DND-41 (cell line): ENCODE measurements around the gene NONO.
A peak's percentile ranks its signal among the peaks of the same experiment; 100 is the strongest.

ENCODE experiments used
- ATAC-seq: fragments of 200-7000 bp; cut with Tn5 transposase; 3 replicates; pipeline ENCODE4 v1.9.1; 2021; ENCODE audit warnings: low read depth; ENCODE audit not compliant: insufficient read depth
- DNase-seq: peaks from one replicate; pipeline ENCODE4 v3.0.0-alpha.2; 2020
- H2AFZ ChIP-seq: 2 replicates; pipeline ENCODE4 v1.6.0; 2012; ENCODE audit warnings: low read depth, low read length
- H3K27ac ChIP-seq: 2 replicates; pipeline ENCODE4 v1.5.1; 2012; ENCODE audit warnings: low read length, inconsistent platforms
- H3K27me3 ChIP-seq: fragments of 200-600 bp; sonication (generic); 2 replicates; pipeline ENCODE4 v1.6.0; 2012; ENCODE audit warnings: low read length, mild to moderate bottlenecking, inconsistent platforms; ENCODE audit not compliant: insufficient read depth, poor library complexity
- H3K36me3 ChIP-seq: 2 replicates; pipeline ENCODE4 v1.5.1; 2012; ENCODE audit warnings: low read length, inconsistent platforms; ENCODE audit not compliant: insufficient read depth
- H3K4me1 ChIP-seq: 2 replicates; pipeline ENCODE4 v1.5.1; 2012; ENCODE audit warnings: mild to moderate bottlenecking, low read length; ENCODE audit not compliant: insufficient read depth
- H3K4me2 ChIP-seq: 2 replicates; pipeline ENCODE4 v1.6.0; 2012; ENCODE audit warnings: mild to moderate bottlenecking, moderate library complexity, low read length, inconsistent platforms; ENCODE audit not compliant: insufficient read depth
- H3K4me3 ChIP-seq, 2 experiments: fragments of 200-600 bp in 1 of 2; shearing (Covaris generic) in 1 of 2; 2 replicates each; pipeline ENCODE4 v1.5.1; 2012 to 2016; ENCODE audit warnings: inconsistent platforms in 2 of 2, low read length in 2 of 2, mild to moderate bottlenecking in 2 of 2, low read depth in 1 of 2, moderate library complexity in 1 of 2
- H3K79me2 ChIP-seq: 2 replicates; pipeline ENCODE4 v1.6.0; 2012; ENCODE audit warnings: low read length, inconsistent platforms; ENCODE audit not compliant: insufficient read depth
- H3K9ac ChIP-seq: 2 replicates; pipeline ENCODE4 v1.6.0; 2012; ENCODE audit warnings: low read depth, mild to moderate bottlenecking, inconsistent platforms, low read length, moderate library complexity
- H3K9me3 ChIP-seq: 2 replicates; pipeline ENCODE4 v1.5.1; 2012; ENCODE audit warnings: low read length, moderate library complexity, mild to moderate bottlenecking, inconsistent platforms; ENCODE audit not compliant: insufficient read depth, severe bottlenecking
- H4K20me1 ChIP-seq: 2 replicates; pipeline ENCODE4 v1.6.0; 2012; ENCODE audit warnings: low read length; ENCODE audit not compliant: insufficient read depth
- CTCF ChIP-seq: IDR thresholded peaks from 2 replicates; pipeline ENCODE4 v1.5.1; 2012; ENCODE audit warnings: borderline replicate concordance, low read length, moderate library complexity, mild to moderate bottlenecking; ENCODE audit not compliant: poor library complexity, severe bottlenecking; ENCODE audit errors: extremely low read depth
- EZH2 ChIP-seq: IDR thresholded peaks from 3 replicates; pipeline ENCODE4 v1.6.1; 2012; ENCODE audit warnings: borderline replicate concordance, low read depth, mild to moderate bottlenecking, moderate library complexity, low read length, inconsistent platforms; ENCODE audit not compliant: severe bottlenecking

Gene NONO

DNA sequence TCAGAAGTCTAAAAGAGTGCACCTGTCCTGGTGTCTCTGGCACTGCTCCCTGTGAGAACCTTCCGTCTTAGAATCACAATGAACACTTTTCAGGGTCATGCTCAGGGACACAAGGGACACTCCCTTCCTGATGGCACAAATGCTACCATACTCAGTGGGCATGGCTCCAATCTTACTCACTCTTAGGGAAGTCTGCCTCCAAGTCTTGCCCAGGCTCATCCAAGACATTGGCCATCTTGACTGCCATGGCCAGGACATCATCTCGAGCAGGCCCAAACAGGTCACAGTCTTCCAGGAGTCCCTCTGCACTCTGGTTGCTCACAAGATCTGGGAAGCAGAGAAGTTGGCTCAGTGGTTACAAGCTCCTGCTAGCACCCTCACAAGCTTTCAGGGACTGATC, 38.3 kb upstream of the NONO start:
- DNase-seq (no peak), ATAC-seq (no peak)
- no peak for TF ChIP-seq EZH2
- no peak for TF ChIP-seq CTCF
- H3K36me3 ChIP-seq, result peaks cover 92% of the 10 kb centered on the region
- no peak overlapping the region for H3K9ac ChIP-seq
- no peaks in the 10 kb centered on the region for H3K4me1 ChIP-seq
- H3K4me2 ChIP-seq, result no peak overlapping the region
- peaks cover 7% of the 10 kb centered on the region; the same call in 1 of the 2 replicates for H4K20me1 ChIP-seq
- no peaks in the 10 kb centered on the region for H3K27me3 ChIP-seq
- H3K9me3 ChIP-seq, result no peaks in the 10 kb centered on the region
- peaks cover under 1% of the 10 kb centered on the region; the same call in 1 of the 2 replicates for H3K79me2 ChIP-seq
- no peak overlapping the region for H3K27ac ChIP-seq
- H2AFZ ChIP-seq, result no peak overlapping the region
- H3K4me3 ChIP-seq, result no peak overlapping the region

DNA sequence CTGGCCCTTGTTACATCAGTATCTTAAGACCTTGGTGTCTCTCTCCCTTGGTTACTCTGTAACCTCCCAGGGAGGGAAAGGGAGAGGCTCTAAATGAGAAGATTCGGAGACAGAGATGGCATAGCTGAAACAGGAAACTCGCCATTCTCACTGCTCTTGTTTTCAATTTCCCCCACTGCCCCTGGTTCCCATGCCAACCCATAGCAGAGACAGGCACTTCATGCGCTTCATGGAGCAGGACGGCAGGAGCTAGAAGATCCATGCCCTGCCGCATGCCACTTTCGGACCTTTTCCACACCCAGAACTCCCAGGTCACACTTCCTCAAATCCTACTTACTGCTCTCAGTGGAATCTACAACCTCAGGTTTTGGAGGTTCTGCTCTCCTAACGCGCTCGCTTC, 32.6 kb upstream of the NONO start:
- Histone ChIP-seq H3K27me3 (no peaks in the 10 kb centered on the region), H2AFZ (no peak overlapping the region), H3K36me3 (peaks cover 54% of the 10 kb centered on the region), H3K9ac (no peak overlapping the region), H3K4me1 (peaks cover 26% of the 10 kb centered on the region), H3K27ac (no peak overlapping the region), H3K4me2 (no peak overlapping the region), H3K79me2 (peaks cover 36% of the 10 kb centered on the region), H4K20me1 (peaks cover 9% of the 10 kb centered on the region; the same call in 1 of the 2 replicates), H3K4me3 (no peak overlapping the region), H3K9me3 (no peaks in the 10 kb centered on the region)
- DNase-seq, result no peak
- TF ChIP-seq EZH2, result no peak
- no peak for TF ChIP-seq CTCF
- ATAC-seq, result no peak

GRCh38 chrX:71251466-71251973, 31.9 kb upstream of the NONO start:
- TF ChIP-seq EZH2 (no peak), CTCF (no peak)
- peaks cover 50% of the 10 kb centered on the region for H3K36me3 ChIP-seq
- H3K27me3 ChIP-seq, result no peaks in the 10 kb centered on the region
- H3K27ac ChIP-seq, result no peak overlapping the region
- H4K20me1 ChIP-seq, result peaks cover 9% of the 10 kb centered on the region; the same call in 1 of the 2 replicates
- peak overlapping the region; percentile 82; the same call in 1 of the 2 replicates for H3K9ac ChIP-seq
- DNase-seq, result peak; percentile 27
- ATAC-seq, result no peak
- H2AFZ ChIP-seq, result no peak overlapping the region
- H3K79me2 ChIP-seq, result peaks cover 36% of the 10 kb centered on the region
- H3K4me1 ChIP-seq, result peaks cover 29% of the 10 kb centered on the region
- no peak overlapping the region for H3K4me3 ChIP-seq
- peak overlapping the region; percentile 85; the same call in 1 of the 2 replicates for H3K4me2 ChIP-seq
- no peaks in the 10 kb centered on the region for H3K9me3 ChIP-seq
